Measurements from ENCODE around the gene RDH5.

Gene RDH5

DNA sequence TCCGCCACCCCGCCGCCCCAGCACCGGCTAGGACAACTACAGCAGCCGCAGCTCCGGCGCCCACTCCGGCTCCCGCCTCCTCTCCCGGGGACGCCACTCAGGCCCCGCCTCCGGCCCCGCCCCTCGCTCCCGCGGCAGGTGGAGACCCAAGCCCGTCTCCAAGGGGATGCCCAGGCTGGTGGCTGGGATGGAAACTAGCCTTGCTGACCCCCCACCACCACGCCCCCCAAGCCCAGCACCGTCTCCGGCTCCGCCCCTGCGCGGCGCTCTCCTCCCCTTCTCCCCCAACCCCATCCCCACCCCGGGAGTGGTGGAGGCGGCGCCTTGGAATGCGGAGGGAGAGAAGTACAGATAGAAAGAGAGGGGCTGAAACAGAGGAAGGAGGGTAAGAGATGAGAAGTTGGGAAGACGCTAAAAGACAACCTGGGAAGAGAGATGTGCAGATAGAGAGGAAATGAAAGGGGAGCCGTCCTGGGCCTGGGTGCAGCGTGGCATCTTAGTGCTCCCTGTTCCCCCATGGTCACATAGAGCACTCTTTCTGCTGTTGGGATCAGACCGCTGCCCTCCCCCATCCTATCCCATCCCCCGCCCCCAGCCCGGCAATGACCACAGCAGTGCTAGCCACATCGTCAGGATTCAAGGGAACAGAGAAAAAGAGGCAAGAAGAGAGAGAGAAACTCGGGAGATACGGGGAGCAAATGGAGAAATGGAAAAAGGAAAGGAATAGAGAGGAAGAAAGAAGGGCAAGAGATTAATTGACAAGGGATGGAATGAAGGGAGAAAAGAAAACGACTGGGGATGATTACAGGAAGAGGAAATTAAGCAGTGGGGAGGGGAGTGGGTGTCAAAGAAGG, 12.1 kb upstream of the RDH5 start, which contains the start of gene ITGA7:
Gene ITGA7 (minus strand): TSS at position 64 of the 854 bp plus-strand sequence. CDS start 222 bp downstream, outside the sequence.
- no peaks in the 10 kb centered on the region for H4K20me1 ChIP-seq (ENCODE audit: low read depth, low read length)

DNA sequence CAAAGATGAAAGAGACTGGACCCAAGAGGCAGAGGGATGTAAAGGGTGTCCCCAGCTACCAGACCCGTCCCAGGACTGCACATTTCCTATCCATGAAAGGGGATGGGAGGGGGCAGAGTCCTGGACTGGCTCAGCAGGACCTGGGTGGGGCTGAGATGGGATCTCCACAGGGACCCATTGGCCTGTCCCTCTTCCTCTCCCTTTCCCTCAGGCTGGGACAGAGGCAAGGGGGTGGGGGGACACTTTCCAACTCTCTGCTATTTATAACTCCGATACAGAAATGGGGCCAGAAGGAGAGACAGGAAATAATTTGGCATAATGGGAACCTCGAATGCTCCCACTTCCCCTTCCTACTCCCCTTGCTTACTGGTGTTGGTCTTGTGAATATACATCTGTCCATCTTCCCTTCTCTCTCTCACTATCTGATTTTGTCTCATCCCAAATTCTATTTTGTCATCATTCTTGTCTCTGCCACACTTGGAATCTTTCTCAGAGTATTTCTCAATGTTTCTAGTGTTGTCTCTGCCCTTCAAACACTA, 11.4 kb upstream of the RDH5 start:
- no peaks in the 10 kb centered on the region for H3K27me3 ChIP-seq (ENCODE audit: low read length)
- H3K36me3 ChIP-seq (ENCODE audit: low read length), result no peaks in the 10 kb centered on the region
- no peak overlapping the region for H2AFZ ChIP-seq (ENCODE audit: low read depth, low read length, severe bottlenecking)
- H4K20me1 ChIP-seq (ENCODE audit: low read depth, low read length), result no peaks in the 10 kb centered on the region
- no peaks in the 10 kb centered on the region for H3K79me2 ChIP-seq (ENCODE audit: insufficient read depth, low read length)
- no peak overlapping the region for H3K4me3 ChIP-seq (ENCODE audit: insufficient read depth, low read length, poor library complexity, severe bottlenecking)
- no peak overlapping the region for H3K27ac ChIP-seq (ENCODE audit: low read depth, low read length)
- no peak overlapping the region for H3K4me2 ChIP-seq (ENCODE audit: low read depth, low read length, poor library complexity, severe bottlenecking)
- TF ChIP-seq, protein P1, sequence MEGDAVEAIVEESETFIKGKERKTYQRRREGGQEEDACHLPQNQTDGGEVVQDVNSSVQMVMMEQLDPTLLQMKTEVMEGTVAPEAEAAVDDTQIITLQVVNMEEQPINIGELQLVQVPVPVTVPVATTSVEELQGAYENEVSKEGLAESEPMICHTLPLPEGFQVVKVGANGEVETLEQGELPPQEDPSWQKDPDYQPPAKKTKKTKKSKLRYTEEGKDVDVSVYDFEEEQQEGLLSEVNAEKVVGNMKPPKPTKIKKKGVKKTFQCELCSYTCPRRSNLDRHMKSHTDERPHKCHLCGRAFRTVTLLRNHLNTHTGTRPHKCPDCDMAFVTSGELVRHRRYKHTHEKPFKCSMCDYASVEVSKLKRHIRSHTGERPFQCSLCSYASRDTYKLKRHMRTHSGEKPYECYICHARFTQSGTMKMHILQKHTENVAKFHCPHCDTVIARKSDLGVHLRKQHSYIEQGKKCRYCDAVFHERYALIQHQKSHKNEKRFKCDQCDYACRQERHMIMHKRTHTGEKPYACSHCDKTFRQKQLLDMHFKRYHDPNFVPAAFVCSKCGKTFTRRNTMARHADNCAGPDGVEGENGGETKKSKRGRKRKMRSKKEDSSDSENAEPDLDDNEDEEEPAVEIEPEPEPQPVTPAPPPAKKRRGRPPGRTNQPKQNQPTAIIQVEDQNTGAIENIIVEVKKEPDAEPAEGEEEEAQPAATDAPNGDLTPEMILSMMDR (IDR thresholded peaks at IDR 0.05; ENCODE audit: insufficient read depth, low read length, poor library complexity, severe bottlenecking), result no peak
- no peak for TF ChIP-seq EZH2phosphoT487 (conservative IDR thresholded peaks at IDR 0.05; ENCODE audit: low read length)
- no peak overlapping the region for H3K9ac ChIP-seq (ENCODE audit: low read length)
- H3K9me3 ChIP-seq (ENCODE audit: insufficient read depth, low read length), result no peaks in the 10 kb centered on the region
- H3K9me2 ChIP-seq (replicated peaks; ENCODE audit: insufficient read depth, low read length), result no peaks in the 10 kb centered on the region
- H3F3A ChIP-seq (ENCODE audit: insufficient read depth), result no peaks in the 10 kb centered on the region

More for the DNA sequence above, 12.1 kb upstream of the RDH5 start, which contains the start of gene ITGA7:
- Histone ChIP-seq H3K4me2 (ENCODE audit: low read depth, low read length, poor library complexity, severe bottlenecking) (peak within 1 kb of the TSS; percentile 56), H3K9me3 (ENCODE audit: insufficient read depth, low read length) (no peaks in the 10 kb centered on the region), H3K27ac (ENCODE audit: low read depth, low read length) (no peak within 1 kb of the TSS), H3K9ac (ENCODE audit: low read length) (no peak within 1 kb of the TSS), H3K79me2 (ENCODE audit: insufficient read depth, low read length) (no peaks in the 10 kb centered on the region), H3K9me2 (replicated peaks; ENCODE audit: insufficient read depth, low read length) (no peaks in the 10 kb centered on the region), H3K36me3 (ENCODE audit: low read length) (no peaks in the 10 kb centered on the region), H2AFZ (ENCODE audit: low read depth, low read length, severe bottlenecking) (no peak within 1 kb of the TSS), H3K4me3 (ENCODE audit: insufficient read depth, low read length, poor library complexity, severe bottlenecking) (peak within 1 kb of the TSS; percentile 31), H3F3A (ENCODE audit: insufficient read depth) (no peaks in the 10 kb centered on the region), H3K27me3 (ENCODE audit: low read length) (no peaks in the 10 kb centered on the region)
- TF ChIP-seq EZH2phosphoT487 (conservative IDR thresholded peaks at IDR 0.05; ENCODE audit: low read length), result no peak
- TF ChIP-seq, protein P1 (IDR thresholded peaks at IDR 0.05; ENCODE audit: insufficient read depth, low read length, poor library complexity, severe bottlenecking), result no peak

DNA sequence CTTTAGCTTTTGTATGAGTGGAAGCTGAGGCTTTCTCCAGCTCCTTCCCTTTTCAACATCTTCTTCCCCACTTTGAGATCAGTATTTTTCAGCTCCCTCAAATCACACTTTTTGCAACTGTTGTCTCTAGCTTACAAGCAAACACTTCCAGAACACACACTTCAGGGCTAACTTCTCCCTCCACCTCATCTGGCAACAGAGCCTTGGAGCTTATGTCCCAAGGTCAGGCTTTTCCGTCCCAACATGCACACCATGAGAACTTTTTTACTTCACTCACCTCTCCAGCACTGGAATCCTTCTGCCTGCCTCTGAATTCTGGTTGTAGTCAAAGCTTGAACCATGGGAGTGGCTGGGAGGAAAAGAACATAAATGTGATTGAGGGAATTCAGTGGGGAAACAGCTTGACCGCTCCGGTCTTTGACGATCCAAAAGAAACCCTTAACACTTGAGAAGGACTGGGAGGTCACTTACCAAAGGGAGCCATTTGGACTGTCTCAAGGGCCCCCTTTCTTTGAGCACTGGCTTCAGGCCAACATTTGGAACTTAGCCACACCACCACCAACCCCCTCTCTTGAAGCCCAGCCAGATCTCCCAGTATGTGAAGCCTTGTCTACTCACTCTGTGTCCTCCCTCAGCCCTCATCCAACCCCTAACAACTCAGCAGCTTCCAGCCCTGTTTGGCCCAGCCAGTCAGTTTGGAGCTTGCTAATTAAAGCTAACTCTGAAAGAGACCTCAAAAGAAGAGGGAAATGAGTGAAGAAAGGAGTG, 8.2 kb upstream of the RDH5 start:
- Histone ChIP-seq H3K9ac (ENCODE audit: low read length) (no peak overlapping the region), H3F3A (ENCODE audit: insufficient read depth) (no peaks in the 10 kb centered on the region), H4K20me1 (ENCODE audit: low read depth, low read length) (no peaks in the 10 kb centered on the region), H3K27ac (ENCODE audit: low read depth, low read length) (no peak overlapping the region), H3K4me3 (ENCODE audit: insufficient read depth, low read length, poor library complexity, severe bottlenecking) (no peak overlapping the region), H3K79me2 (ENCODE audit: insufficient read depth, low read length) (no peaks in the 10 kb centered on the region), H3K27me3 (ENCODE audit: low read length) (no peaks in the 10 kb centered on the region), H2AFZ (ENCODE audit: low read depth, low read length, severe bottlenecking) (no peak overlapping the region), H3K36me3 (ENCODE audit: low read length) (no peaks in the 10 kb centered on the region), H3K4me2 (ENCODE audit: low read depth, low read length, poor library complexity, severe bottlenecking) (no peak overlapping the region), H3K9me3 (ENCODE audit: insufficient read depth, low read length) (no peaks in the 10 kb centered on the region), H3K9me2 (replicated peaks; ENCODE audit: insufficient read depth, low read length) (no peaks in the 10 kb centered on the region)
- no peak for TF ChIP-seq EZH2phosphoT487 (conservative IDR thresholded peaks at IDR 0.05; ENCODE audit: low read length)
- TF ChIP-seq, protein P1 (IDR thresholded peaks at IDR 0.05; ENCODE audit: insufficient read depth, low read length, poor library complexity, severe bottlenecking), result no peak

Measured in SU-DHL-6 (cell line).